ENCODE results near the gene OPCML.

The OPCML gene

GRCh38 chr11:133204158-133204557, 328.1 kb downstream of the OPCML start:
- no peak overlapping the region for H3K4me3 ChIP-seq (ENCODE audit: low read depth, low read length)
- no peaks in the 10 kb centered on the region for H3K27me3 ChIP-seq (replicated peaks)
- no peak for TF ChIP-seq CTCF (IDR thresholded peaks at IDR 0.05; ENCODE audit: low read depth, low read length, missing control alignments)
- H3K36me3 ChIP-seq (replicated peaks) = no peaks in the 10 kb centered on the region
- no peak for DNase-seq
- in situ Hi-C loops (cut with HindIII; ENCODE audit: low pct_ligation_motif_present, low sequenced_read_pairs) = no loop called here
- no peak overlapping the region for H3K27ac ChIP-seq

- Histone ChIP-seq H3K27me3 (replicated peaks) (no peaks in the 10 kb centered on the region), H3K36me3 (replicated peaks) (no peaks in the 10 kb centered on the region), H3K4me3 (ENCODE audit: low read depth, low read length) (no peak overlapping the region), H3K27ac (no peak overlapping the region)
- no peak for TF ChIP-seq CTCF (IDR thresholded peaks at IDR 0.05; ENCODE audit: low read depth, low read length, missing control alignments)
- in situ Hi-C loops (cut with HindIII; ENCODE audit: low pct_ligation_motif_present, low sequenced_read_pairs) = no loop called here
- DNase-seq = no peak
These were observed 329.5 kb downstream of the OPCML start for GRCh38 chr11:133202816-133203215.

DNA sequence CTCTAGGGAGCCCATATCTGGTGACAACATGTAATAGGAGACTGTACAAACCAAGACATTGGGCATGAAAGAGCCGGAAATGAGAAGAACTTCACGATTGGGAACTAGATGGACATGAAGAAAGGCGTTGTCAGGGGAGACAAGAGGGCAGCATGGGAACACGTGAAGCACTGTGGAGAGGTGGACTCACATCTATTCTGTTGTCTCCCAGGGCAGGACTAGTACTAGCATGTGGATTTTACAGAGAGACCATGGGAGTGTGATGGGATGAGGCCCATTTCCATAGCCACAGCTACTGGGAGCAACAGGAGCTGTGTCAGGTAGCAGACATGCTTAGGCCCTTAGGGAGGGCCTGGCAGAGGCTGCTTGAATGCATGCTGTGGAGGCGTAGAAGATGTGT, 333.9 kb downstream of the OPCML start:
- no peak overlapping the region for H3K27ac ChIP-seq
- in situ Hi-C loops (cut with HindIII; ENCODE audit: low pct_ligation_motif_present, low sequenced_read_pairs) = no loop called here
- no peak for TF ChIP-seq CTCF (IDR thresholded peaks at IDR 0.05; ENCODE audit: low read depth, low read length, missing control alignments)
- no peaks in the 10 kb centered on the region for H3K27me3 ChIP-seq (replicated peaks)
- no peaks in the 10 kb centered on the region for H3K36me3 ChIP-seq (replicated peaks)
- no peak for DNase-seq
- H3K4me3 ChIP-seq (ENCODE audit: low read depth, low read length) = no peak overlapping the region

DNA sequence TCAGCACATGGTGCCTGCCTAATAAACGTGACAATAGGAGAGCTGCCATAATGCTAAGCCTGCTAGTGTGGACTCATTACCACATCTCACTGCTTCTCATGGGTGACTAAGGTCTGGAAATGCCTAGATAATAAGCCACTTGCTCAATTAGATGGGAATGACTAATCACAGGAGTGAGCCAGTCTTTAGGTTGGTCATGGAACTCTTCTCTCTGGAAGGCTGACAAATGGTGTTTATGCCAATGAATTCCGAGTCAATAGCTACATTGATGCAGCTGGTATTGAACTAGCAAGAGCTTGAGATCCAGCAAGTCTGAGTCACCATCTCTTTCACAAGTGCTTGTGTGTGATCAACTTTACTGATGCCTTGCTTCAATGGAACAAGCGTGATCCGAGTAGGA, 334.9 kb downstream of the OPCML start:
- no peak for TF ChIP-seq CTCF (IDR thresholded peaks at IDR 0.05; ENCODE audit: low read depth, low read length, missing control alignments)

DNA sequence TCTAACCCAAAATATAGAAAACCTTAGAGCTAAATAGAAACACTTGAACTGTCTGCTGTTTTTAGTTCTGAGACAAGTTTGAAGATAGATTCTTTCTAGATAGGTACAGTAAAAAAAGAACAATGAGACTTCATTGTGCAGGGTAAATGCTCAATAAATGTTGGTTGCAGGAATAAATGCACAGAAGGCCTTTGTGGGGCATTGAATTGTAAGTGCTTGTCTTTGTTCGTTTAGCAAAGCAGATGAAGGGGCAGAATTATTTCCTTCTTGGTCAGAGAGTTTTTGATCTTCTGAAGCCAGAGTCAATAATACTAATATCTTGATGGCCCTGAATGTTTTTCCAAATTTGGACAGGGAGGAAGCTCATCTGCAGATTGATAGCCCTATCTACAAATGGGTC, 340.4 kb downstream of the OPCML start:
- no peak overlapping the region for H3K27ac ChIP-seq
- H3K4me3 ChIP-seq (ENCODE audit: low read depth, low read length) = no peak overlapping the region
- no peak for DNase-seq
- in situ Hi-C loops (cut with HindIII; ENCODE audit: low pct_ligation_motif_present, low sequenced_read_pairs) = no loop called here
- no peaks in the 10 kb centered on the region for H3K36me3 ChIP-seq (replicated peaks)
- H3K27me3 ChIP-seq (replicated peaks) = no peaks in the 10 kb centered on the region
- TF ChIP-seq CTCF (IDR thresholded peaks at IDR 0.05; ENCODE audit: low read depth, low read length, missing control alignments) = no peak

More for the DNA sequence above, 334.9 kb downstream of the OPCML start:
- Histone ChIP-seq H3K27ac (no peak overlapping the region), H3K4me3 (ENCODE audit: low read depth, low read length) (no peak overlapping the region), H3K36me3 (replicated peaks) (no peaks in the 10 kb centered on the region), H3K27me3 (replicated peaks) (no peaks in the 10 kb centered on the region)
- in situ Hi-C loops (cut with HindIII; ENCODE audit: low pct_ligation_motif_present, low sequenced_read_pairs) = no loop called here
- no peak for DNase-seq

GRCh38 chr11:133181667-133182066, 350.6 kb downstream of the OPCML start:
- no peak overlapping the region for H3K4me3 ChIP-seq (ENCODE audit: low read depth, low read length)
- no peak overlapping the region for H3K27ac ChIP-seq
- no peaks in the 10 kb centered on the region for H3K36me3 ChIP-seq (replicated peaks)
- DNase-seq = no peak
- H3K27me3 ChIP-seq (replicated peaks) = no peaks in the 10 kb centered on the region
- in situ Hi-C loops (cut with HindIII; ENCODE audit: low pct_ligation_motif_present, low sequenced_read_pairs) = no loop called here
- TF ChIP-seq CTCF (IDR thresholded peaks at IDR 0.05; ENCODE audit: low read depth, low read length, missing control alignments) = no peak
